Bronchial smooth muscle cell (primary cell): ENCODE results near the gene PLD4. TPM values are rescaled to one million over a fixed set of nuclear protein-coding genes. Genes with fewer than 3 reads are reported as not detected.

Experiments
- total RNA-seq: library from RNA; depleted of rRNA; stranded (reverse); fragments of >200 nt; gene quantifications from 2 replicates; pipeline ENCODE4 v1.2.1, GENCODE V29; 2014

Gene PLD4
- under 0.01 and 0.09 TPM in 2 replicates for total RNA-seq

DNA sequence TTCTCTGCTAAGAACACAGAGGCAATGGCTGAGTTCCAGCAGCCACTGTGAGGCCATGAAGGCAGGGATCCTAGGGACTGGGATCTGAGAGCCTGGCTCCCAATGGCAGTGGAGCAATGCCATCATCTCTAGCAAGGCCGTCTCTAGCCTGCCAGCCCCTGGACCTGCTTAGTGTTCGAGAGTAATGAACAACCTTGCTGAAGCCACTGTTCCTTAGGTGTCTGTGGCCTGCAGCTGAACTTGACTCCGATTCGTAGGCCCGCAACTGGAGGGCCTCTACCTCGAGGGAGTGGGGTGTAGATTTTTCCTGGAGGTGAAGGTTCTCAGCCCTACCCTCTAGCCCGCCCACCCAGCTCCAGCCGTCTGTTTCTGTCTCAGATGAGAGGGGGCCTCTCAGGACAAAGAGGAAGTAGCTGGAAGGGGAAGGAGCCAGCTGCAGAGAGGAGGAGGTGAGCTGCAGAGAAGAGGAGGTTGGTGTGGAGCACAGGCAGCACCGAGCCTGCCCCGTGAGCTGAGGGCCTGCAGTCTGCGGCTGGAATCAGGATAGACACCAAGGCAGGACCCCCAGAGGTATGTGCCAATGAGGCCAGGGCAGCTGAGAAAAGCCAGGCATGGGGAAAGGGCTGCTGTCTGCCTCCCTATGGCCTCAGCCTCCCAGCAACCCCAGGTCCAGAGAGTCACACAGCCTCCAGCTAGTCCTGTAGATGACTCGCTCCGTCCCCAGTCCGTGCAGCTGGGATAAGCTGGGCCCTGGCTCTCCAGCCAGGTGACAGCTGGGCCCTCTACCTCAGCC, at the start of gene PLD4:
Gene PLD4 (plus strand): TSS at position 459 of the 793 bp plus-strand sequence. CDS start 2,262 bp downstream, outside the sequence.

DNA sequence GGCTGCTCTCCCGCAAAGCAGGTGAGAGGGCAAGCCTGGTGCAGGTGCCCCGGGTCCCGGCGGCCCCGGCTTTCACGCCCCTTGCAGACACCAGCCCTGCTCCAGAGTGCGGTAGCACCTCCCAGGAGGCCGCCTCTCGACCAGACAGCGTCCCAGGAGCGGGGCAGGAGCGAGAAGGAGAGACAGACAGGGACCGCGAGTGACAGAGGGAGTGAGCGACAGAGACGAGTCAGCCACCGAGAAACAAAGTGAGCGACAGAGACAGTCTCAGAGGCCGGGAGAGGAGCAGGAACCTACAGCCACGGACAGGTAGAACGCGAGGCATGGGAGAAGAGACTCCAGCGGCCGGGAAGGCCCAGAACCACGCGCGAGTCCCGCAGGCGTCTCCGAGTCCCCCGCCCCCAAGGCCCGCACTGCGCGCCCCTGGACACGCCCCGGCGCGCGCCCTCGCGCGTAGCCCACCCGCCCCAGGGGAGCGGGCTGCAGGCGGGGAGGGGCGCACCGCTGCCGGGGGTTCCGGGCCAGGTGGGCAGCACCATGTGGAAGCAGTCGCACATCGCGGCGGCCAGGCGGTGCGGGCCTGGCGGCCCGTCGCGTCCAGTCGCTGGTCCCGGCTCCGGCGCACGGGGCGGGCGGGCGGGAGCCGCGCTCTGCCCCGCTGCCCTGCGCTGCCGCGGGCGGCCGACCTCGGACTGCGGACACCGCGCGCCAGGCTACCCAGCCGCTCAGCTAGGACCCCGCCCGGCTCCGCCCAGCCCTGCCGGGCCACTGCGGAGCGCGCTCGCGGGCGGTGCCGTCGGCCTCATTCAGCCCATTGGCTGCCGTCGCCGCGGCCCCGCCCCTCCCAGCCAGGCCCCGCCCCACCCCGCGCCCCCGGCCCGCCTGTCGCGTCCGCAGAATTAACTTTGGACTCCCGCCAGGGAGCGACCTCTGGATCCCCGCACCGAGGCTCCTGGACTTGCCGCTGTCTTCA, 53.3 kb downstream of the PLD4 start, which contains the start of gene AHNAK2:
Gene AHNAK2 (minus strand): TSS at position 694 of the 973 bp plus-strand sequence. CDS start 137 bp downstream, at position 557.

Other genes starting within 250 kb of the PLD4 start
- gene INF2, start 235.3 kb upstream of the PLD4 start, total RNA-seq, result 25.5 and 26.4 TPM in 2 replicates
- 6.9 and 9.2 TPM in 2 replicates for gene ADSS1, start 200.7 kb upstream of the PLD4 start, total RNA-seq
- gene SIVA1, start 171.7 kb upstream of the PLD4 start, total RNA-seq, result 65.9 and 68.1 TPM in 2 replicates
- gene AKT1, start 129.1 kb upstream of the PLD4 start, total RNA-seq, result 144 and 170 TPM in 2 replicates
- gene ZBTB42, start 123.8 kb upstream of the PLD4 start, total RNA-seq, result 1.5 and 2.2 TPM in 2 replicates
- gene CEP170B, start 59.6 kb upstream of the PLD4 start, total RNA-seq, result 7.1 and 8.2 TPM in 2 replicates
- 137 and 171 TPM in 2 replicates for gene AHNAK2, start 53.5 kb downstream of the PLD4 start, total RNA-seq
- gene CLBA1, start 60.9 kb downstream of the PLD4 start, total RNA-seq, result 5.8 and 6.7 TPM in 2 replicates
- 7.3 and 8.9 TPM in 2 replicates for gene CDCA4, start 96.2 kb downstream of the PLD4 start, total RNA-seq
- gene GPR132, start 140.6 kb downstream of the PLD4 start, total RNA-seq, result 0.32 and 1.0 TPM in 2 replicates
- gene JAG2, start 243.9 kb downstream of the PLD4 start, total RNA-seq, result 2.4 and 2.7 TPM in 2 replicates